DND-41 (cell line): Measurements from ENCODE around the gene TRIM16.
"Not testable (repeated sequence)": the region's sequence is repeated elsewhere in the genome, so short reads cannot be mapped to it uniquely, and the experiment has no call there.

Experiments used
- ATAC-seq: fragments of 200-7000 bp; cut with Tn5 transposase; 3 replicates; pipeline ENCODE4 v1.9.1; 2021; ENCODE audit warnings: low read depth; ENCODE audit not compliant: insufficient read depth
- DNase-seq: peaks from one replicate; pipeline ENCODE4 v3.0.0-alpha.2; 2020
- H2AFZ ChIP-seq: 2 replicates; pipeline ENCODE4 v1.6.0; 2012; ENCODE audit warnings: low read depth, low read length
- H3K27ac ChIP-seq: 2 replicates; pipeline ENCODE4 v1.5.1; 2012; ENCODE audit warnings: low read length, inconsistent platforms
- H3K27me3 ChIP-seq: fragments of 200-600 bp; sonication (generic); 2 replicates; pipeline ENCODE4 v1.6.0; 2012; ENCODE audit warnings: low read length, mild to moderate bottlenecking, inconsistent platforms; ENCODE audit not compliant: insufficient read depth, poor library complexity
- H3K36me3 ChIP-seq: 2 replicates; pipeline ENCODE4 v1.5.1; 2012; ENCODE audit warnings: low read length, inconsistent platforms; ENCODE audit not compliant: insufficient read depth
- H3K4me1 ChIP-seq: 2 replicates; pipeline ENCODE4 v1.5.1; 2012; ENCODE audit warnings: mild to moderate bottlenecking, low read length; ENCODE audit not compliant: insufficient read depth
- H3K4me2 ChIP-seq: 2 replicates; pipeline ENCODE4 v1.6.0; 2012; ENCODE audit warnings: mild to moderate bottlenecking, moderate library complexity, low read length, inconsistent platforms; ENCODE audit not compliant: insufficient read depth
- H3K4me3 ChIP-seq, 2 experiments: fragments of 200-600 bp in 1 of 2; shearing (Covaris generic) in 1 of 2; 2 replicates each; pipeline ENCODE4 v1.5.1; 2012 to 2016; ENCODE audit warnings: inconsistent platforms in 2 of 2, low read length in 2 of 2, mild to moderate bottlenecking in 2 of 2, low read depth in 1 of 2, moderate library complexity in 1 of 2
- H3K79me2 ChIP-seq: 2 replicates; pipeline ENCODE4 v1.6.0; 2012; ENCODE audit warnings: low read length, inconsistent platforms; ENCODE audit not compliant: insufficient read depth
- H3K9ac ChIP-seq: 2 replicates; pipeline ENCODE4 v1.6.0; 2012; ENCODE audit warnings: low read depth, mild to moderate bottlenecking, inconsistent platforms, low read length, moderate library complexity
- H3K9me3 ChIP-seq: 2 replicates; pipeline ENCODE4 v1.5.1; 2012; ENCODE audit warnings: low read length, moderate library complexity, mild to moderate bottlenecking, inconsistent platforms; ENCODE audit not compliant: insufficient read depth, severe bottlenecking
- H4K20me1 ChIP-seq: 2 replicates; pipeline ENCODE4 v1.6.0; 2012; ENCODE audit warnings: low read length; ENCODE audit not compliant: insufficient read depth
- CTCF ChIP-seq: IDR thresholded peaks from 2 replicates; pipeline ENCODE4 v1.5.1; 2012; ENCODE audit warnings: borderline replicate concordance, low read length, moderate library complexity, mild to moderate bottlenecking; ENCODE audit not compliant: poor library complexity, severe bottlenecking; ENCODE audit errors: extremely low read depth
- EZH2 ChIP-seq: IDR thresholded peaks from 3 replicates; pipeline ENCODE4 v1.6.1; 2012; ENCODE audit warnings: borderline replicate concordance, low read depth, mild to moderate bottlenecking, moderate library complexity, low read length, inconsistent platforms; ENCODE audit not compliant: severe bottlenecking

Gene TRIM16

GRCh38 chr17:15648386-15648785, 35.7 kb downstream of the TRIM16 start:
- no peak for DNase-seq
- H3K36me3 ChIP-seq: no peaks in the 10 kb centered on the region
- H2AFZ ChIP-seq: no peak overlapping the region
- H4K20me1 ChIP-seq: no peaks in the 10 kb centered on the region
- no peaks in the 10 kb centered on the region for H3K79me2 ChIP-seq
- TF ChIP-seq CTCF (no peak), EZH2 (no peak)
- no peaks in the 10 kb centered on the region for H3K4me1 ChIP-seq
- H3K4me3 ChIP-seq: no peak overlapping the region
- no peak overlapping the region for H3K9ac ChIP-seq
- no peaks in the 10 kb centered on the region for H3K27me3 ChIP-seq
- no peak overlapping the region for H3K4me2 ChIP-seq
- H3K27ac ChIP-seq: no peak overlapping the region
- no peaks in the 10 kb centered on the region for H3K9me3 ChIP-seq
- ATAC-seq: no peak

GRCh38 chr17:15645942-15646312, 38.2 kb downstream of the TRIM16 start:
- H2AFZ ChIP-seq, H3K4me1 ChIP-seq, H3K27ac ChIP-seq, H3K9ac ChIP-seq, H3K79me2 ChIP-seq, H3K4me3 ChIP-seq, H3K4me2 ChIP-seq, DNase-seq, H3K36me3 ChIP-seq, H4K20me1 ChIP-seq, ATAC-seq, H3K27me3 ChIP-seq, H3K9me3 ChIP-seq: not testable (repeated sequence)

GRCh38 chr17:15645099-15645941, 38.8 kb downstream of the TRIM16 start:
- not testable (repeated sequence) for H3K4me3 ChIP-seq

GRCh38 chr17:15642505-15643251, 41.4 kb downstream of the TRIM16 start:
- H4K20me1 ChIP-seq, H3K9me3 ChIP-seq, ATAC-seq, DNase-seq, H3K79me2 ChIP-seq, H3K27ac ChIP-seq, H3K36me3 ChIP-seq, H3K4me2 ChIP-seq, H3K27me3 ChIP-seq, H2AFZ ChIP-seq, H3K4me1 ChIP-seq, H3K9ac ChIP-seq, H3K4me3 ChIP-seq: not testable (repeated sequence)

More at GRCh38 chr17:15645099-15645941, 38.8 kb downstream of the TRIM16 start:
- ATAC-seq, H2AFZ ChIP-seq, H3K9me3 ChIP-seq, H3K36me3 ChIP-seq, H3K79me2 ChIP-seq, H3K9ac ChIP-seq, DNase-seq, H3K4me1 ChIP-seq, H4K20me1 ChIP-seq, H3K27ac ChIP-seq, H3K27me3 ChIP-seq, H3K4me2 ChIP-seq: not testable (repeated sequence)

- not testable (repeated sequence) for H2AFZ ChIP-seq, H3K36me3 ChIP-seq, H3K4me2 ChIP-seq, DNase-seq, H3K9me3 ChIP-seq, H4K20me1 ChIP-seq, H3K27ac ChIP-seq, H3K4me1 ChIP-seq, H3K27me3 ChIP-seq, H3K9ac ChIP-seq, H3K79me2 ChIP-seq, ATAC-seq, H3K4me3 ChIP-seq
Observed at GRCh38 chr17:15642014-15642413, 42.1 kb downstream of the TRIM16 start.

GRCh38 chr17:15630930-15631453, 53.1 kb downstream of the TRIM16 start:
- H2AFZ ChIP-seq, H3K36me3 ChIP-seq, H3K27ac ChIP-seq, H3K79me2 ChIP-seq, H3K9ac ChIP-seq, ATAC-seq, H3K4me1 ChIP-seq, H3K9me3 ChIP-seq, H3K4me3 ChIP-seq, H3K27me3 ChIP-seq, H3K4me2 ChIP-seq, DNase-seq, H4K20me1 ChIP-seq: not testable (repeated sequence)

GRCh38 chr17:15629991-15630390, 54.1 kb downstream of the TRIM16 start:
- not testable (repeated sequence) for DNase-seq, H3K79me2 ChIP-seq, H3K27ac ChIP-seq, ATAC-seq, H3K4me3 ChIP-seq, H3K4me1 ChIP-seq, H3K36me3 ChIP-seq, H3K27me3 ChIP-seq, H3K9me3 ChIP-seq, H3K9ac ChIP-seq, H4K20me1 ChIP-seq, H2AFZ ChIP-seq, H3K4me2 ChIP-seq
